ENCODE measurements around the gene SH2B3. TPM values are rescaled to one million over a fixed set of nuclear protein-coding genes. Genes with fewer than 3 reads are reported as not detected.
A peak's percentile ranks its signal among the peaks of the same experiment; 100 is the strongest.

SH2B3 gene
- total and polyA plus RNA-seq, 8 donors = 19.2 to 42.0 (median 22.5) TPM

GRCh38 chr12:111462210-111462769 lies 56.6 kb downstream of the SH2B3 start:
- Histone ChIP-seq H3K9me3 (no peaks in the 10 kb centered on the region), H3K36me3 (peaks cover 3 to 55% of the 10 kb centered on the region in 2 donors), H3K4me3 (no peak overlapping the region), H3K27me3 (no peaks in the 10 kb centered on the region), H3K4me1 (peaks cover 4 to 5% of the 10 kb centered on the region in 2 donors), H3K27ac (peak overlapping the region in 1 of 2 donors; percentile 14)
- TF ChIP-seq, protein P1, sequence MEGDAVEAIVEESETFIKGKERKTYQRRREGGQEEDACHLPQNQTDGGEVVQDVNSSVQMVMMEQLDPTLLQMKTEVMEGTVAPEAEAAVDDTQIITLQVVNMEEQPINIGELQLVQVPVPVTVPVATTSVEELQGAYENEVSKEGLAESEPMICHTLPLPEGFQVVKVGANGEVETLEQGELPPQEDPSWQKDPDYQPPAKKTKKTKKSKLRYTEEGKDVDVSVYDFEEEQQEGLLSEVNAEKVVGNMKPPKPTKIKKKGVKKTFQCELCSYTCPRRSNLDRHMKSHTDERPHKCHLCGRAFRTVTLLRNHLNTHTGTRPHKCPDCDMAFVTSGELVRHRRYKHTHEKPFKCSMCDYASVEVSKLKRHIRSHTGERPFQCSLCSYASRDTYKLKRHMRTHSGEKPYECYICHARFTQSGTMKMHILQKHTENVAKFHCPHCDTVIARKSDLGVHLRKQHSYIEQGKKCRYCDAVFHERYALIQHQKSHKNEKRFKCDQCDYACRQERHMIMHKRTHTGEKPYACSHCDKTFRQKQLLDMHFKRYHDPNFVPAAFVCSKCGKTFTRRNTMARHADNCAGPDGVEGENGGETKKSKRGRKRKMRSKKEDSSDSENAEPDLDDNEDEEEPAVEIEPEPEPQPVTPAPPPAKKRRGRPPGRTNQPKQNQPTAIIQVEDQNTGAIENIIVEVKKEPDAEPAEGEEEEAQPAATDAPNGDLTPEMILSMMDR (IDR thresholded peaks at IDR 0.05) = no peak
- DNase-seq = no peak
- intact Hi-C loops (cut with DNase I) = no loop called here
- no peak for ATAC-seq

- no peak for DNase-seq
- peaks cover 3 to 10% of the 10 kb centered on the region in 2 donors for H3K4me1 ChIP-seq
- ATAC-seq = peak; percentile 57
- H3K27ac ChIP-seq = peak overlapping the region in 1 of 2 donors; percentile 40
- no peaks in the 10 kb centered on the region for H3K27me3 ChIP-seq
- TF ChIP-seq, protein P1 (IDR thresholded peaks at IDR 0.05) = no peak
- H3K9me3 ChIP-seq = no peaks in the 10 kb centered on the region
- H3K4me3 ChIP-seq = no peak overlapping the region
- intact Hi-C loops (cut with DNase I) = no loop called here
- peaks cover 0 to 54% of the 10 kb centered on the region in 2 donors for H3K36me3 ChIP-seq
These were observed 61.6 kb downstream of the SH2B3 start for GRCh38 chr12:111467092-111467856.

- H3K4me1 ChIP-seq = peaks cover 0 to 10% of the 10 kb centered on the region in 2 donors
- no peaks in the 10 kb centered on the region for H3K27me3 ChIP-seq
- TF ChIP-seq, protein P1 (IDR thresholded peaks at IDR 0.05) = no peak
- no peaks in the 10 kb centered on the region for H3K9me3 ChIP-seq
- H3K27ac ChIP-seq = peak overlapping the region in 1 of 2 donors; percentile 40
- H3K36me3 ChIP-seq = peaks cover 0 to 60% of the 10 kb centered on the region in 2 donors
- no peak overlapping the region for H3K4me3 ChIP-seq
- ATAC-seq (peak; percentile 34), DNase-seq (peak in 2 of 4 donors; percentile 53 to 67)
- intact Hi-C loops (cut with DNase I) = no loop called here
These were observed 62.1 kb downstream of the SH2B3 start for GRCh38 chr12:111467857-111468241.

- TF ChIP-seq, protein P1 (IDR thresholded peaks at IDR 0.05) = no peak
- peak overlapping the region in 1 of 2 donors; percentile 24 for H3K27ac ChIP-seq
- H3K36me3 ChIP-seq = peaks cover 0 to 67% of the 10 kb centered on the region in 2 donors
- peaks cover 0 to 10% of the 10 kb centered on the region in 2 donors for H3K4me1 ChIP-seq
- DNase-seq (no peak), ATAC-seq (no peak)
- intact Hi-C loops (cut with DNase I) = no loop called here
- no peaks in the 10 kb centered on the region for H3K9me3 ChIP-seq
- H3K4me3 ChIP-seq = no peak overlapping the region
- H3K27me3 ChIP-seq = no peaks in the 10 kb centered on the region
These were observed 63.7 kb downstream of the SH2B3 start for GRCh38 chr12:111469401-111469800.

DNA sequence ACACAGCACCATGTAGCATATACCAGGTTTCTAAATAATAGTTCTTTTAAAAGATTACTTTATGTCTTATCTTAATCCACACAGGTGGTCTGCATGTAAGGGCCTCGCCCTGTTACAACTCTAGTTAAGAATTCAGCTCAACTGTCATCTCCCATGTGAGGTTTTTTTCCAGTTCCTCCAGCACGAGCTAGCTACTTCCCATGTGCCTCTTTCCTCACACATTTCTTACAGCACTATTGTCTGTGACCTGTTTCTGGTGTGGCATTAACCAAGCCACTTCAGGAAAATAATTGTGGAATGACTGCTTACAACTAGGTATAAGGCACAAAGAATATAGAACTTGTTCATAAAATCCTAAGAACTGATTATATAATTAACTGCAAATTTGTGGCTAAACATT lies 65.5 kb downstream of the SH2B3 start:
- DNase-seq = no peak
- no peaks in the 10 kb centered on the region for H3K9me3 ChIP-seq

More for the DNA sequence above, 65.5 kb downstream of the SH2B3 start:
- intact Hi-C loops (cut with DNase I) = no loop called here
- Histone ChIP-seq H3K36me3 (peaks cover 0 to 73% of the 10 kb centered on the region in 2 donors), H3K4me1 (peaks cover 0 to 10% of the 10 kb centered on the region in 2 donors), H3K27me3 (no peaks in the 10 kb centered on the region), H3K27ac (no peak overlapping the region), H3K4me3 (no peak overlapping the region)
- ATAC-seq = no peak
- TF ChIP-seq, protein P1 (IDR thresholded peaks at IDR 0.05) = no peak
